Dermis blood vessel endothelial cell (primary cell): ENCODE measurements around the gene CCDC74B. TPM values are rescaled to one million over a fixed set of nuclear protein-coding genes. Genes with fewer than 3 reads are reported as not detected.
A peak's percentile ranks its signal among the peaks of the same experiment; 100 is the strongest.
"Not testable (repeated sequence)": the region's sequence is repeated elsewhere in the genome, so short reads cannot be mapped to it uniquely, and the experiment has no call there.

Source experiments
- DNase-seq: peaks from one replicate; pipeline ENCODE4 v3.0.0; 2010
- total RNA-seq: library from RNA; depleted of rRNA; stranded (reverse); fragments of >200 nt; gene quantifications from 2 replicates; pipeline ENCODE4 v1.2.3, GENCODE V29; 2014

The CCDC74B gene
- total RNA-seq, 1 donor from 2014 or later = 2.2 TPM

DNA sequence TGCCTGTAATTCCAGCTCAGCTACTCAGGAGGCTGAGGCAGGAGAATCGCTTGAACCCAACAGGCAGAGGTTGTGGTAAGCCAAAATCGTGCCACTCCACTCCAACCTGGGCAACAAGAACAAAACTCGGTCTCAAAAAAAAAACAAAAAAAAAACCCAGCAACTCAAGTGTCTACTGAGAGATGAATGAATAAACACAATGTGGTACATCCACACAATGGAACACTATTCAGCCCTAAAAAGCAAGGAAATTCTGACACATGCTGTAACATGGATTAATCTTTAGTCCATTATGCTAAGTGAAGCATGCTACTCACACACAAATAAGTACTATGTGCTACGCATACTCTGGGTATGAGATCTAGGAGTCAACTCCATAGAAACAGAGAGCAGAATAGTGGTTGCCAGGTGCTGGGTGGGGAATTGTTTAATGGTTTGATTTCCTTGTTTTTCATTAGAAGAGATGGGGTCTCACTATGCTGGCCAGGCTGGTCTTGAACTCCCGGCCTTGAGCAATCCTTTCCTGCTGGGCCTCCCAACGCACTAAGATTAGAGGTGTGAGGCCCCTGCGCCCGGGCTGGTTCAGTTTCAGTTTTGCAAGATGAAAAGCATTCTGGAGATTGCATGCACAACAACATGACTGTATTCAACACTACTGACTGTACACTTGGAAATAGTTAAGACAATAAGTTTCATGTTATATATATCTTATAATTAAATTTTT, 20.5 kb upstream of the CCDC74B start:
- DNase-seq = no peak

GRCh38 chr2:130162968-130163367, 18.1 kb upstream of the CCDC74B start:
- DNase-seq = no peak

DNA sequence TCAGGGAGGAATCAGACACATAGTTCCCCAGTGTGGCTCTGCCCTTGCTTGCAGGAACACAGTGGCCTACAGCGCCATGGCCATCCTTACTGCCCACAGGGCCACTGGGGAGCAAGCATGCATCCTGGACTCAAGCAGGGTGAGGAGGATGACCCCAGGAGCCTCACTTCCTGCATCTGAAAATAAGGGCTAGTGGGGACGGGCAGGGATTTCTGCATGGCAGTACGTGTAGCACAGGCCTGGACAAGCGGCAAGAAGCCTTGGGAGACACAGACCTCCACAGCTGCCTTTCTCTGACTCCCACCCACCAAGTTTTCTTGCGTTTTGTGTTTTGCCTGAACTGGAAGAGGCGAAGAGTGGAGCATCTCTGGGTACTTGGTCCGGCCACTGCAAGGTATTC, 17.6 kb upstream of the CCDC74B start:
- not testable (repeated sequence) for DNase-seq

DNA sequence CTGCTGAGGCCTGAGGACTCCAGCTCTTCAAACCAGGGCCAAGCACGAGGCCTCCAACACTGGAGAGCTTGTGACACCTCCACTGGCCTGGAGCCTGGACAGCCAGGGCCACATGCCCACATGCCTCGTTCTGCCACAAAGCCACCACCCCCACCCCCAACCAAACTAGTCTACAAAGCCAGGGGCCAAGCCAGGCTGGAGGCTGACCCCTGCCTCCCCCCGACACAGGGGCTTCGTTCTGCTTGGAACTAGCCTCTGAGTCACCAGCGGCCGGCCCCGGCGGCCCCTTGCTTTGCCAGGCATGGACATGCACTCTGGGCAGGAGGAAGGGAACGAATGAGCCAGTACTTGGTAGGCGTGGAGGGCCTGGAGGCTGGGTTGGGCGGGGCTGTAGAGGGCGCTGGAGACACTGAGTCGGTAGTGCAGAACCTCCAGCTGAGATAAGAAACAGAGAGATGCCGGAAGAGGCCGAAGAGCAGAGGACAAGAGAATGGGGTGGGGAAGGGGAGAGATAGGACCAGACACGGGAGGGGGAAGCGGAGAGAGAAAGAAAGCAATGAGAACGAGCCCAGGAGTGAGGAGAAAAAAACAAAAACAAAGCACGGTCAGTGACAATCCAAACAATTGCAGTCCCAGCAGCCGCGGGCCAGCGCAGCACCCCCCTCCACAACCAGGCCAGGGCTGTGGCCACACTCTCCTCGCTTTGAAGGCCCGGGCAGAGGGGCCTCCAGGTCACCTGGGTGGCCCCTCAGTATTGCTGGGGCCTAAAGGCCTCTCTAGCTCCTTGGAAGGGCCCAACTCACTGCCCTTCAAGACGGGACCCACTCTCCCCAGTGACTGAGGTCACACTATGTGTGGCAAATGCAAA, 16.2 kb upstream of the CCDC74B start:
- not testable (repeated sequence) for DNase-seq

DNA sequence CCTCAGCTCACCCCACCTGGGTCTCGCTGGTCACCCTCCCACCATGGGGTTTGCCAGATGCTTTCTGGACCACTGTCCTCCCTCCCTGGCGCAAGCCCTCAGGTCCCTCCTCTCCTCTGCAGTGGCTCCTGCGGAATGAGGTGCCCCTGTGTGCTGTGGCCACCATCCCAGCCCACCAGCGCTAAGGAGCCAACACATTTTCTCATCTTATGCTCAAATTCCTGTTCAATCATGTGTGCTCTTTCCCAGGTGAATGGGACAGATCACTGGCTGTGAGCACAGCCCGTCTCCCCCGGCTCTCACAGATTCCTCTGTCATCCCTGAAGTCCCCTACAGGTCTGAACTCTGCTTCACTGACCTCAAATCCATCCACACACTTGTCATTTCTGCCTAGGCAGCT, 15.2 kb upstream of the CCDC74B start:
- DNase-seq = no peak

GRCh38 chr2:130159376-130159775, 14.5 kb upstream of the CCDC74B start:
- not testable (repeated sequence) for DNase-seq

DNA sequence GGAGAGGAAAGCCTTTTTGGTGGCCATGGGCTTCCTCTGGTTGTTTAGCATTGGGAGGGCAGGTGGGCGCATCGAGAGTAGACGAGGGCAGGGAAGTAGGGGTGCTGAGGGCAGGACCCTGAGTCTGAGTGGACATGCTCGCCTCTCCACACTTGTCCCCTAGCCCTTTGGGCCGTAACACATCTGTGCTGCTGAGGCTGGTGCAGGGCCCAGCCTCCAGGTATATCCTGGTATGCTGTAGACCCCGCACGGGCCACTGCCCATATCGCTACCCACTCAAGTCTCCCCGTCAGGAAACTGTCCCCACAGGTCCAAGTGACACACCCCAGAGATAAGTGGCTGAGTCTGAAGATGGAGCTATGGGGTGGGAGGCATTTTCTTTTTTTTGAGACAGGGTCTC, 13.7 kb upstream of the CCDC74B start:
- no peak for DNase-seq

DNA sequence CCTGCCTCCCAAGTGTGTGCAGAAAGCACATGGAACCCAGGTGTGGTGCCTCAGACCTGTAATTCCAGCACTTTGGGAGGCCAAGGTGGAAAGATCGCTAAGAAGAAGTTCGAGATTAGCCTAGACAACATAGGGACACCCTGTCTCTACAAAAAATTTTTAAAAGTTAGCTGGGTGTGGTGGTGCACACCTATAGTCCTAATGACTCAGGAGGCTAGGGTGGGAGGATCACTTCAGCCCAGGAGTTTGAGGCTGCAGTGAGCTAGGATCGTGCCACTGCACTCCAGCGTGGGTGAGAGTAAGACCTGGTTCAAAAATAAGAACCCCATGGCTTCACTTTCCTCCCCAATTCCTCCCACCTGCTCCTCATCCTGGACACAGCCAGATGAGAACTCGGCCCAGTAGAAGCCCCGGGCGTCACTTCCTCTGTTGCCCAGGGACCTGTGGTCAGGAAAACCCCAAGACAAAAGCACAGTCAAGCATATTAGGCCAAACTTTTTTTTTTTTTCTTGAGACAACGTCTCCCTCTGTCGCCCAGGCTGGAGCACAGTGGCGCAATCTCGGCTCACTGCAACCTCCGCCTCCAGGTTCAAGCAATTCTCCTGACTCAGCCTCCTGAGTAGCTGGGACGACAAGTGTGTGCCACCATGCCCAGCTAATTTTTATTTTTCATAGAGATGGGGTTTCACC, 13.1 kb upstream of the CCDC74B start:
- DNase-seq = peak; percentile 11

DNA sequence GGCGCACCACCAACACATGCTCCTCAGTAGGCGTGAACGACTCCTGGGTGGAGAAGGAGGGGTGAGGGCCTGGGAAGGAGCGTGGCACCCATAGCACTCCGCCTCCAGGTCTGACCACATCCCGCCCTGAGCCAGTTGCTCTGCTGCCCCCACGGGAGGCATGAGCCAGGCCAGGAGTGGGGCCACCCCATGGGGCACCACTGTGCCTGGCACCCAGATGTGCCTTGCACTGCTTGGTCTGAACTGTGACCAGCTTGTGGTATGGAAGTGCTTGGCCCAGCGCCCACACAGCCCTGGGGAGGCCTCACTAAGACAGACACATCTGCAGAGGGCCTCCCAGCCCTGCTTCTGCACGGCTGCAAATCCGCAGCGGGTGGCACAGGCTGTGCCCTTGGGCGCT, 12.4 kb upstream of the CCDC74B start:
- not testable (repeated sequence) for DNase-seq

GRCh38 chr2:130156624-130157004, 11.7 kb upstream of the CCDC74B start:
- no peak for DNase-seq

GRCh38 chr2:130155956-130156623, 11.2 kb upstream of the CCDC74B start:
- DNase-seq = peak; percentile 74

GRCh38 chr2:130154773-130155765, 10.2 kb upstream of the CCDC74B start:
- DNase-seq = no peak

DNA sequence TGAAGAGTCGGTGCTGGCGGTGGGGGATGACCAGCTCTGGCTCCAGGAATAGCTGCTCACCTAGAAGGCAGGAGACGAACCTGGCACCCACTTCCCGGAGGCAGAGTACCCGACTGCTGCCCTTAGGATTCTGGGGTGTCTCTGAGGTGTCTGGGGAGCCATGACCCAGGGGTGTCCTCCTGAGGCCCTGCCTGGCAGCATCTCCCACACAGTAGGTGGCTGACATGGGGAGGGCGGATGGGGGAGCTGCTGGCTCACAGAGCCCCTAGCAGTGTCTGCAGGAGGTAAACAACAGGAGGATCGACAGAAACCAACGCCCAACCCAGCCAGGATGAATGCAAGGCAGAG, 9.5 kb upstream of the CCDC74B start:
- DNase-seq = not testable (repeated sequence)

- not testable (repeated sequence) for DNase-seq
Measured at GRCh38 chr2:130153721-130154422, 9.0 kb upstream of the CCDC74B start.

DNA sequence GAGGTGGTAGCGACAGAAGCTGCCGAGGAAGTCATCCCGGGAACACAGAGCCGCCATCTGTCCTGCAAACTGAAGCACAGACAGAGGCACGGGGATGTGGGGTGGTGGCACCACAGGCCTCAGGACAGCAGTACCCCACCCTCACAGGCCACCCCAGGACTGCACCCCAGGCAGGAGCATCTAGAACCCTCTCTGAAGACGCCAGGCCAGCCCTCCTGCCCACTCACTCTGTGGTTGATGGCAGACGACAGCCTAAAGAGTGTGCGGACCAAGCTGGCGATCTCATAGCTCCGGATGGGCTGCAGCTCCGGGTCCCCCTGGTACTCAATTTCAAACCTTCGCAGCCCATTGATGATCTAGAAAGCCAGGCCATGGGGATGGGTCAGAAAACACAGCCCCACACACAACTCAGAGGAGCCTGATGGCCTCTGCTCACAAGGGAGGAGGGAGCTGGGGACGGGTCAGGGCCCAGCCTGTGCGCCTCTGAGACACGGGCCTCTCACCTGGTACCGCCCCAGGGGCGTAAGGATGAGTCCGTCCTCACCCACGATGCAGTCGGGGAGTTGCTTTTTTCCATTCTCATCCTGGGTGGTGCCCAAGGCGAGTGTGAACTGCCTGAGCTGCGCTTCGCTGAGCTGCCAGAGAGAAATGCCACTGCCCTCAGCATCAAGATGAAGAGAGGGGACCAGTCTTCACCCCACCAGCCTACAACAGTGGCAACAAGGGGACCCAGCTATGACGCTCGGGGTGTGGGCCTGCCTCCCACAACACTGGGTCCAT, 8.1 kb upstream of the CCDC74B start:
- no peak for DNase-seq

- DNase-seq = not testable (repeated sequence)
Measured at GRCh38 chr2:130152136-130152815, 7.4 kb upstream of the CCDC74B start.

DNA sequence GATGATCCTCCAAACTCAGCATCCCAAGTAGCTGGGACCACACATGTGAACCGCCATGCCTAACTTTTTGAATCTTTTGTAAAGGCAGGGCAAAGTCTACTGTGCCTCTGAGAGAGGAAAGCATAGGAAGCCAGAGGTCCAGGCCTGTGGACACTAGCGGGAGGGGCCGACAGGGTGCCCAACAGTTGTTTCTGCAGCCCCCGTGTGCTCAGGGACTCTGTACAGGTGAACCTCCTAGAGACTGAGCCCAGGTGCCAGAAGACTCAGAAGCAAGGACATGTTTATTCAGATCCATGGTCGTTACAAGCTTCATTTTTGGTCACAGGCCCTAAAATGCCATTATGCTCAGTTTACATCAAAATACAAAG, 6.2 kb upstream of the CCDC74B start:
- not testable (repeated sequence) for DNase-seq

- DNase-seq = no peak
Measured at GRCh38 chr2:130150181-130151144, 5.6 kb upstream of the CCDC74B start.
